Upper lobe of left lung (tissue), 4 donors: ENCODE results near the gene LRRC26.

Experiments used
- POLR2A ChIP-seq, 4 donors: fragments of 450-650 bp; IDR thresholded peaks; one replicate each; pipeline ENCODE4 v1.5.1; 2016 to 2017; ENCODE audit warnings: antibody characterized with exemption in 4 of 4, mild to moderate bottlenecking in 2 of 4
- POLR2AphosphoS5 ChIP-seq, 2 donors: sonication (generic); formaldehyde crosslinking; IDR thresholded peaks; one replicate each; pipeline ENCODE4 v1.5.1; 2017; ENCODE audit warnings: antibody characterized with exemption in 2 of 2

DNA sequence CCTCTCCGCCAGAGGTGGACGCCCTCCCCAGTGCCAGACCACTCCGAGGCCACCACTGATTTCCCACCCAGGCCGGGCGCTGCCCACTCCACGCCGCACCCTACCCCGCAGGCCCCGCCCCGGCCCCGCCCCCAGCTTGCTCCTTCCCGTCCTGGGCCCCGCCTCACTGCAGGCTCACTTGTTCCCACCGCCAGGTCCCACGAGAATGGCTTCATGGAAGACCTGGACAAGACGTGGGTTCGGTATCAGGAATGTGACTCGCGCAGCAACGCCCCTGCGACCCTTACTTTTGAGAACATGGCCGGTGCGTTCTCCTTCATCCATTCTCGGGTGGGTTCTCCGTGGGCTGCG lies 6.5 kb downstream of the LRRC26 start:
- TF ChIP-seq POLR2A (IDR thresholded peaks at IDR 0.05) (no peak), POLR2AphosphoS5 (IDR thresholded peaks at IDR 0.05) (no peak)
